PC-9 (cell line): ENCODE results near the gene GRM7.

ENCODE experiments used
- EZH2 ChIP-seq: fragments of 200-600 bp; sonication (generic); IDR thresholded peaks from 2 replicates; pipeline ENCODE4 v1.8.0; 2017; ENCODE audit warnings: antibody characterized with exemption, low read depth
- TF ChIP-seq, protein P1 (sequence below): fragments of 200-600 bp; sonication (generic); conservative IDR thresholded peaks from 2 replicates; pipeline ENCODE4 v1.6.1; 2017; ENCODE audit warnings: mixed run types, antibody characterized with exemption, mild to moderate bottlenecking, moderate library complexity

DNA sequence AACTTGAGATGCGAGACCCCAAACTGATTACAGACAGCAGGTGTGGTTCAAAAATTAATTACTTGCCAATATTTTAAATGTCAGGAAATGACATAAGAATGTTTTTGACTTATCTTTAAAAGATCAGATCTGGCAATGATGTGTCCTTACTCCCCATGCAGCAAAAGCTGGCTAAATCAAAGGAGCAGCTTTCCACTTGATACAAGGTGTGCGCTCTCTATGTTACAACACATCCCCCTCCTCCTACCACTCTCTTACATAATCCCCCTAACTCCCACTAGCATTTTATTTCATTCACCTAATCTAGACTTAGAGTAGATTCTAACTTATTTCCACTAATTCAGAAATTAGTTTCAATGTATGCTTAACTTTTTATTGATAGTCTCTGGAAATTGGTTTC is 609.0 kb downstream of the GRM7 start:
- TF ChIP-seq, protein P1, sequence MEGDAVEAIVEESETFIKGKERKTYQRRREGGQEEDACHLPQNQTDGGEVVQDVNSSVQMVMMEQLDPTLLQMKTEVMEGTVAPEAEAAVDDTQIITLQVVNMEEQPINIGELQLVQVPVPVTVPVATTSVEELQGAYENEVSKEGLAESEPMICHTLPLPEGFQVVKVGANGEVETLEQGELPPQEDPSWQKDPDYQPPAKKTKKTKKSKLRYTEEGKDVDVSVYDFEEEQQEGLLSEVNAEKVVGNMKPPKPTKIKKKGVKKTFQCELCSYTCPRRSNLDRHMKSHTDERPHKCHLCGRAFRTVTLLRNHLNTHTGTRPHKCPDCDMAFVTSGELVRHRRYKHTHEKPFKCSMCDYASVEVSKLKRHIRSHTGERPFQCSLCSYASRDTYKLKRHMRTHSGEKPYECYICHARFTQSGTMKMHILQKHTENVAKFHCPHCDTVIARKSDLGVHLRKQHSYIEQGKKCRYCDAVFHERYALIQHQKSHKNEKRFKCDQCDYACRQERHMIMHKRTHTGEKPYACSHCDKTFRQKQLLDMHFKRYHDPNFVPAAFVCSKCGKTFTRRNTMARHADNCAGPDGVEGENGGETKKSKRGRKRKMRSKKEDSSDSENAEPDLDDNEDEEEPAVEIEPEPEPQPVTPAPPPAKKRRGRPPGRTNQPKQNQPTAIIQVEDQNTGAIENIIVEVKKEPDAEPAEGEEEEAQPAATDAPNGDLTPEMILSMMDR, result no peak
- no peak for TF ChIP-seq EZH2
